ENCODE data around the gene AZGP1.
"Not testable (repeated sequence)": the region's sequence is repeated elsewhere in the genome, so short reads cannot be mapped to it uniquely, and the experiment has no call there.

AZGP1 gene

DNA sequence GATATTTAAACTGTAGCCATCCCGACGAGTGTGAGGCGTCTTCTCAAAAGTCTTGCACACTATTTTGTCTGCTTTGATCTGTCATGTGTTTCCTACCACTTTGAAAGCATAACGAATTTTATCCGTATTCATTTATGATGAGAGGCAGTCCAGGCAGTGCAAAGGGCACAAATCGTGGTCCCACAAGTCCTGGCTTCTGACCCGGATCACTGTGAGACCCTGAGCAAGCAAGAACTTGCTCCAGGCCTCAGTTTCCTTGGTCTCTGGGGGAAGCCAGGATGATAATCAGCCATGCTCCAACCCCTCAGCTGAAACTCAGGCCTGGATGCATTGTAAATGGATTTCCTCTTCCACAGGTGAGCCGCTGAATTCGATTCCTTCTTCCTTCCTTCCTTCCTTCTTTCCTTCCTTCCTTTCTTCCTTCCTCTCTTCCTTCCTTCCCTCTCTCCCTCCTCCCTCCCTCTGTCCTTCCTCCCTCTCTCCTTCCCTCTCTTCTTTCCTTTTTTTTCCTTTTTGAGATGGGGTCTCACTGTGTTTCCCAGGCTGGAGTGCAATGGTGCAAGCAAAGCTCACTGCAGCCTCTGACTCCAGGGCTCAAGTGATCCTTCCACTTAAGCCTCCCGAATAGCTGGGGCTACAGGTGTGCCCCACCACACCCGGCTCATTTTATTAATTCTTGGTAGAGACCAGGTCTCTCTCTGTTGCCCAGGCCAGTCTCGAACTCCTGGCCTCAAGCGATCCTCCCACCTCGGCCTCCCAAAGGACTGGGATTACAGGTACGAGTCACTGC lies 21.1 kb upstream of the AZGP1 start:
- DNase-seq = no peak

DNA sequence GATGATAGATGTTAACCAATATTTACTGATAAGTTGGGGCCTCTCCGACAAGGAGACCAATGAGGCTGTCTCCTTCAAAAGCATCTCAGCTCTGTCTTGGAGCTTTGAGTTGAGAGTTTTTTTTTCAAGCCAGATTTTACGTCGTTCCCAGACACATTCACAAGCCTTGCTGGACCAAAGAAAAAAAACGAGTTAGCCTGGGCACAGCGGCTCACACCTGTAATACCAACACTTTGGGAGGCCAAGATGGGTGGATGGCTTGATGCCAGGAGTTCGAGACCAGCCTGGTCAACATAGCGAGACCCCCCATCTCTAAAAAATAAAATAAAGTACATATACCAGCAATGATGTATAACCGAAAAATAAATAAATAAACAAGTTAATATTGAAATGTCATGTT lies 19.0 kb upstream of the AZGP1 start:
- no peak for DNase-seq

- no peak for DNase-seq
Observed at GRCh38 chr7:99992330-99993038, 16.7 kb upstream of the AZGP1 start.

- DNase-seq = not testable (repeated sequence)
Observed at GRCh38 chr7:99991543-99991942, 15.7 kb upstream of the AZGP1 start.

GRCh38 chr7:99990460-99990852 lies 14.6 kb upstream of the AZGP1 start:
- DNase-seq = no peak

DNA sequence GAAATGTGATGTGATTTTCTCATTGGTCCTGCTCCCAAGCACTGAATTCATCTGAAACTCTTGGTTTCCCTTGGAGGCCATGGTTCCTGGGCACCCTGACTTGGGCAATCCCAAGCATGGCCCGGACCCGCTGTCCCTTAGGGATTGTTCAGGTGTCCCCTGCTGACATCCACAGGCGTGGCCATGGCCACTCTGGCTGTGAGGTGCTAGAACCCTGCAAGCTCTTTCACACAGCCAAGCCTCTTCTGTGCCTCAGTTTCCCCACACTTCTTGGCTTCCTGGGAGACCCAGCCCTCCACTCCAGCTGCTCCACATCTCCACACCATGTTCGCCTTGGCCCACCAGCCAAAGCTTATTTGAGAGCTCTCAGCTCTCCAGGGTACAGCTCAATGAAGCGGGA lies 12.0 kb upstream of the AZGP1 start:
- DNase-seq = no peak

GRCh38 chr7:99987306-99987705 lies 11.5 kb upstream of the AZGP1 start:
- not testable (repeated sequence) for DNase-seq

DNA sequence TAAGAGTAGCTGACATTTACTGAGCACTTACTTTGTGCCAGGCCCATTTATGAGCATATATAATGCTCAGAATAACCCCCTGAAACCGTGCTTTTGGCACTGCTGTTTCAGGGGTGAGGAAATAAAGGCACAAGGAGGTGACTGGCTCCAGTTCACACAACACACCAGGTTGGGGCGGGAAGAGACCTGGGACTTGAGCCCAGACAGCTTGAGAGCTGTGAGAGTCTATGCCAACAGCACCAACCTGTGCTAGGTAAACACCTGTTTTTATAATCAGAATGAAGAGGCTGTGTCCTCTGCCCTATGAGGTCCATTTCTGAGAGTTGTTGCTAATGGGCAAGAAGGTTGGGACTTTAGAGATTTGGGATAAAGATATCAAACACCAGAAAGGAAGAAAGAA lies 8.8 kb upstream of the AZGP1 start:
- DNase-seq = no peak

GRCh38 chr7:99981066-99981465 lies 5.2 kb upstream of the AZGP1 start:
- DNase-seq = not testable (repeated sequence)

GRCh38 chr7:99980448-99980872 lies 4.6 kb upstream of the AZGP1 start:
- DNase-seq = not testable (repeated sequence)

- DNase-seq = peak; percentile 59
Observed at GRCh38 chr7:99979814-99980225, 4.0 kb upstream of the AZGP1 start.

DNA sequence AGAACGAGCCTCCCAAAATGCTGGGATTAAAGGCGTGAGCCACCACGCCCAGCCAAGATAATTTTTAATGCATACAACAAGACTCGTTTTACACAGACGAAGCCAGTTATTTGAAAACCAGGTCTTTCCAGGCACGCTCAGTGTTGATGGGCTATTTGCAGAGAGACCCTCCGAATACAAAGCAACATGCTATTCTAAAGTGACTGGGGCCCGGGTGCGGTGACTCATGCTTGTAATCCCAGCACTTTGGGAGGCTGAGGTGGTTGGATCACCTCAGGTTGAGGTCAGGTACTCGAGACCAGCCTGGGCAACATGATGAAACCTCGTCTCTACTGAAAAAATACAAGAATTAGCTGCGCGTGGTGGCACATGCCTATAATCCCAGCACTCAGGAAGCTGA lies 795 bp upstream of the AZGP1 start:
- no peak for DNase-seq

DNA sequence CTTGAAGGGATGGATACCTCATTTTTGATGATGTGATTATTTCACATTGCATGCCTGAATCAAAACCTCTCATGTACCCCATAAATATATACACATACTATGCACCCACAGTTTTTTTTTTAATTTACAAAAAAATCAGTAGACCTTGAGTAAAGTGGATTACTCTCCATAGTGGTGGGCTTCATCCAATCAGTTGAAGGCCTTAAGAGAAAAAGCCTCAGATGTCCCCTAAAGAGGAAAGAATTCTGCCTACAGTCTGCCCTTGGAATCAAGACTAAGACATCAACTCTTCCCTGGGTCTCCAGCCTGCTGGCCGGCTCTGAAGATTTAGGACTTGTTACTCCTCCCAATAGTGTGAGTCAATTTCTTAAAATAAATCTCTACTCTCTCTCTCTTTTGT lies 1.1 kb downstream of the AZGP1 start:
- no peak for DNase-seq

DNA sequence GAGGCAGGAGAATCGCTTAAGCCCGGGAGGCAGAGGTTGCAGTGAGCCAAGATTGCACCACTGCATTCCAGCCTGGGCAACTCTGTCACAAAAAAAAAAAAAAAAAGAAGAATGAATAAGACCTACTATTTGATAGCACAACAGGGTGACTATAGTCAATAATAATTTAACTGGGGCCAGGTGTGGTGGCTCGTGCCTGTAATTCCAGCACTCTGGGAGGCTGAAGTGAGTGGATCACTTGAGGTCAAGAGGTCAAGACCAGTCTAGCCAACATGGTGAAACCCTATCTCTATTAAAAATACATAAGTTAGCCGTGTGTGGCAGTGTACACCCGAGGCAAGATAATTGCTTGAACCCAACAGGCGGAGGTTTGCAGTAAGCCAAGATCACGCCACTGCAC lies 2.0 kb downstream of the AZGP1 start:
- DNase-seq = not testable (repeated sequence)

GRCh38 chr7:99971242-99971641 lies 4.6 kb downstream of the AZGP1 start:
- DNase-seq = no peak

- DNase-seq = not testable (repeated sequence)
Observed at GRCh38 chr7:99969813-99970212, 6.0 kb downstream of the AZGP1 start.

DNA sequence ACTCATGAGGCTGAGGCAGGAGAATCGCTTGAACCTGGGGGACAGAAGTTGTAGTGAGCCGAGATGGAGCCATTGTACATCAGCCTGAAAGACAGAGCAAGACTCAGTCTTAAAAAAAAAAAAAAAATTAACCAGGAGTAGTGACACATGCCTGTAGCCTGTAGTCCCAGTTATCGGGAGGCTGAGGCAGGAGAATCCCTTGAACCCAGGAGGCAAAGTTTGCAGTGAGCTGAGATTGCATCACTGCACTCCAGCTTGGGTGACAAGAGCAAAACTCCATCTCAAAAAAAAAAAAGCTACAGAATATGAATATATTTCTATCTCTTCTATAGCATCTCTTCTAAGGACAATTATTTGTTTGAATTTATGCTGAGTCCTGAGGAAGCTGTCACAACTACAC lies 6.5 kb downstream of the AZGP1 start:
- DNase-seq = no peak

- no peak for DNase-seq
Observed at GRCh38 chr7:99958564-99959227, 17.1 kb downstream of the AZGP1 start.

GRCh38 chr7:99955247-99955646 lies 20.6 kb downstream of the AZGP1 start:
- no peak for DNase-seq

DNA sequence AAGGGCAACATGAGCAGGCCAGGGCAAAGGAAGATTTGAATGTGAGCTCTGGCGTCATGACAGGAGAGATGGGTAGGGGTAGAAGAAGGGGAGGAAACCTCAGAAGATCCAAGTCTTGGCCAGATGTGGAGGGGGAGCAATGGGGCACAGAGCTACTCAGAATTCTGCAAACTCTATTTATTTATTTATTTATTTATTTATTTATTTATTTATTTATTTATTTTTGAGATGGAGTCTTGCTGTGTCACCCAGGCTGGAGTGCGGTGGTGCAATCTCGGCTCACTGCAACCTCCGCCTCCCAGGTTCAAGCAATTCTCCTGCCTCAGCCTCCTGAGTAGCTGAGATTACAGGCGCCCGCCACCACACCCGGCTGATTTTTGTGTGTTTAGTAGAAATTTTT lies 21.2 kb downstream of the AZGP1 start:
- DNase-seq = not testable (repeated sequence)

DNA sequence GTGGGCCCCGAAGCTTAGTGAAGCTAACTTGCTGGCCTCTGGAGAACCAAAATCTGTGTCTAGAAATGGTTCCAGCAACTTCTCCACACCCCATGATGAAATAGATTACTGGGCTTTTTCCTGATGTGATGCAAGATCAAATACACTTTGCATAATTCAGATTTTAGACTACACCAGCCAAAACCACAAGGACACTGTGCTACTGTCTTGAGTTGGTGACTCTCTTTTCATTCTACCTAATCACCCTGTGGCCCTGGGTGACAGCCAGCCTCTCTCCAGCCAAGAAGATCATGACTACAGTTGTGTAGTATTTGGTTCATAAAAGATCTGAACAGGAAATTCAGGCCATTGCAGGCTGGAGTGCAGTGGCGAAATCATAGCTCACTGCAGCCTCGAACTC lies 22.2 kb downstream of the AZGP1 start:
- no peak for DNase-seq

GRCh38 chr7:99952649-99953048 lies 23.2 kb downstream of the AZGP1 start:
- not testable (repeated sequence) for DNase-seq

DNA sequence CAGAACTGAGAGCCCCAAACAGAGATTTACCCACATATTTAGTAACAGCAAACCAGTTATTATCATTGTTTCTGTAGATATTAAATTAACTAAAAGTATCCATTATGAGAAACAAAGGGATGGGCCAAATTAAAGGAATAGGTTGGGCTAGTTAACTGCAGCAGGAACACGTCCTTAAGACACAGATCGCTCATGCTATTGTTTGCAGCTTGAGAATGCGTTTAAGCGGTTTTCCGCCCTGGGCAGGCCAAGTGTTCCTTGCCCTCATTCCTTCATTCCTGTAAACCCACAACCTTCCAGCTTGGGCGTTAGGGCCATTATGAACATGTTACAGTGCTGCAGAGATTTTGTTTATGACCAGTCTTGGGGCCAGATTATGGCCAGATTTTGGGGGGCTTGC lies 25.0 kb downstream of the AZGP1 start:
- DNase-seq = not testable (repeated sequence)

Data from activated T-cell treated with anti-CD3 and anti-CD28 coated beads for 4 hours (primary cell).